Measurements from ENCODE around the gene GINS3. TPM values are rescaled to one million over a fixed set of nuclear protein-coding genes. Genes with fewer than 3 reads are reported as not detected.

GINS3 gene
- total RNA-seq, 4 donors from 2014 or later: 1.2 to 2.0 (median 1.8) TPM

GRCh38 chr16:58454856-58455255 lies 62.6 kb downstream of the GINS3 start:
- no peak overlapping the region for H3K27ac ChIP-seq (replicated peaks in 1 of 4)
- WGBS: 83% methylated on average over 5 of the region's 5 CpGs
- no peaks in the 10 kb centered on the region for H3K9me3 ChIP-seq
- DNase-seq (ENCODE audit: extremely low spot score): no peak
- H3K27me3 ChIP-seq: peaks cover 0 to 10% (median 0%) of the 10 kb centered on the region in 4 donors
- no peak overlapping the region for H3K4me3 ChIP-seq
- TF ChIP-seq EP300 (IDR thresholded peaks at IDR 0.05) (no peak), CTCF (IDR thresholded peaks at IDR 0.05) (no peak), POLR2A (IDR thresholded peaks at IDR 0.05; ENCODE audit: low read depth) (no peak), POLR2AphosphoS5 (IDR thresholded peaks at IDR 0.05) (no peak)
- intact Hi-C loops (cut with DNase I): no loop called here
- peaks cover 0 to 9% (median 0%) of the 10 kb centered on the region in 4 donors for H3K4me1 ChIP-seq
- no peaks in the 10 kb centered on the region for H3K36me3 ChIP-seq

Small RNA genes within 50 kb of the gene (small RNA-seq; reads per million reads assigned to genes)
- 0 reads per million in 3 donors for gene RNU6-1110P
- 0 reads per million in 3 donors for gene RNU6-269P

Other genes starting within 250 kb of the GINS3 start
- gene CSNK2A2, start 194.4 kb upstream of the GINS3 start, total RNA-seq: 10 to 100 TPM; 37.1 to 56.5 (median 42.7) TPM
- gene PRSS54, start 97.4 kb upstream of the GINS3 start, total RNA-seq: not detected
- gene NDRG4, start 107.7 kb downstream of the GINS3 start, total RNA-seq: 10 to 100 TPM; 11.1 to 14.8 (median 12.3) TPM
- 10 to 100 TPM; 18.2 to 27.5 (median 22.0) TPM for gene SETD6, start 123.0 kb downstream of the GINS3 start, total RNA-seq
- gene CNOT1, start 237.4 kb downstream of the GINS3 start, total RNA-seq: 10 to 100 TPM; 92.1 to 97.6 (median 95.6) TPM